Measurements from ENCODE around the gene RNF212. TPM values are rescaled to one million over a fixed set of nuclear protein-coding genes. Genes with fewer than 3 reads are reported as not detected.

RNF212 gene
- total RNA-seq, 1 donor from 2014 or later: 6.9 TPM

DNA sequence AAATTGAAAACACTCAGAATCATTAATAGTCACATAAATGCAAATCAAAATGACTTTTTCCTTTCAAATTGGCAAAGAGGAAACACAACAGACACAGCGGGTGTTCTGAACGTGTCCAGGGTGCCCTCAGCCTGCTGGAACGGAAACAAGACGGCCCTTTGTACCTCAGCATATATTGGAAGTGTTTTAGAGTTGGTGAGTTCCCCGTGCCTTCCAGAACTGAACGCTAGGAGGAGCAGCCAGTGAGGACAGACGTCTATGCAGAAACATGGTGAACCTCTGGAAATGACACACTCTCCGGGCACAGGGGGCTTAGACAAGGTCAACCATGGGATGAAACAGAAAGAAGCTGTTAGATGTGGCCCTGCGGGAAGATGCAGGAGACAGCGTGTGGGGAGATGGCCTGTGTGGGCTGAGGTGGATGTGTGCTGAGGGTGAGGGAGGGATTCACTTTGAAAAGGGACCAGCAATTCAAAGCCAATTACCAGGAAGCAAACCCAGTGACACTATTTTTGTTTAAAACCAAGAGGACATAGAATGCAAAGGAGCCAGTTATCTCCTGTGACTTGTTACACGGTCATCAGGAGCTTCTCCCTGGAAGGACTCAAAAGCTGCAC is 40.4 kb downstream of the RNF212 start:
- DNase-seq (peak; percentile 62), ATAC-seq (peak; percentile 86)
- Histone ChIP-seq H3K4me1 (no peaks in the 10 kb centered on the region), H3K36me3 (no peaks in the 10 kb centered on the region), H3K27me3 (no peaks in the 10 kb centered on the region), H3K27ac (no peak overlapping the region), H3K4me3 (no peak overlapping the region), H3K9me3 (no peaks in the 10 kb centered on the region)
- TF ChIP-seq, protein P1, sequence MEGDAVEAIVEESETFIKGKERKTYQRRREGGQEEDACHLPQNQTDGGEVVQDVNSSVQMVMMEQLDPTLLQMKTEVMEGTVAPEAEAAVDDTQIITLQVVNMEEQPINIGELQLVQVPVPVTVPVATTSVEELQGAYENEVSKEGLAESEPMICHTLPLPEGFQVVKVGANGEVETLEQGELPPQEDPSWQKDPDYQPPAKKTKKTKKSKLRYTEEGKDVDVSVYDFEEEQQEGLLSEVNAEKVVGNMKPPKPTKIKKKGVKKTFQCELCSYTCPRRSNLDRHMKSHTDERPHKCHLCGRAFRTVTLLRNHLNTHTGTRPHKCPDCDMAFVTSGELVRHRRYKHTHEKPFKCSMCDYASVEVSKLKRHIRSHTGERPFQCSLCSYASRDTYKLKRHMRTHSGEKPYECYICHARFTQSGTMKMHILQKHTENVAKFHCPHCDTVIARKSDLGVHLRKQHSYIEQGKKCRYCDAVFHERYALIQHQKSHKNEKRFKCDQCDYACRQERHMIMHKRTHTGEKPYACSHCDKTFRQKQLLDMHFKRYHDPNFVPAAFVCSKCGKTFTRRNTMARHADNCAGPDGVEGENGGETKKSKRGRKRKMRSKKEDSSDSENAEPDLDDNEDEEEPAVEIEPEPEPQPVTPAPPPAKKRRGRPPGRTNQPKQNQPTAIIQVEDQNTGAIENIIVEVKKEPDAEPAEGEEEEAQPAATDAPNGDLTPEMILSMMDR (IDR thresholded peaks at IDR 0.05): peak; percentile 69
- intact Hi-C loops (cut with DNase I): no loop called here

DNA sequence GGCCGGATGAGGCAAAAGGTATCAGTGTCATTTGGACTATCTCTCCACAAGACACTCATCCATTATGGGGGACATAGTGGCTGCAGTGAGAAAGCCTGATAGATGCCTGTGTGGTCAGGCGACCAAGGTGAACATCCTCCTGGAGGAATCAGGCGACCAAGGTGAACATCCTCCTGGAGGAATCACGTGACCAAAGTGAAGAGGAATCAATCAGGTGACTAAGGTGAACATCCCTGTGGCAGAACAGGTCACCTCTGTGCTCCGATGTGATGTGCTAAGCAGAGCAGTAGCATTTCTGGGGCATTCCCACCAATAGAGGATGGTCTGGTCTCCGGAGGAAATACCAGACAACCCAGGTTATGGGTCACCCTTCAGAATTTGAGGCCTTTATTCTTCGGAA is 44.0 kb downstream of the RNF212 start:
- Histone ChIP-seq H3K36me3 (no peaks in the 10 kb centered on the region), H3K9me3 (no peaks in the 10 kb centered on the region), H3K27me3 (no peaks in the 10 kb centered on the region), H3K4me1 (no peaks in the 10 kb centered on the region), H3K4me3 (no peak overlapping the region), H3K27ac (no peak overlapping the region)
- TF ChIP-seq, protein P1 (IDR thresholded peaks at IDR 0.05): no peak
- intact Hi-C loops (cut with DNase I): no loop called here
- DNase-seq (no peak), ATAC-seq (peak; percentile 45)

DNA sequence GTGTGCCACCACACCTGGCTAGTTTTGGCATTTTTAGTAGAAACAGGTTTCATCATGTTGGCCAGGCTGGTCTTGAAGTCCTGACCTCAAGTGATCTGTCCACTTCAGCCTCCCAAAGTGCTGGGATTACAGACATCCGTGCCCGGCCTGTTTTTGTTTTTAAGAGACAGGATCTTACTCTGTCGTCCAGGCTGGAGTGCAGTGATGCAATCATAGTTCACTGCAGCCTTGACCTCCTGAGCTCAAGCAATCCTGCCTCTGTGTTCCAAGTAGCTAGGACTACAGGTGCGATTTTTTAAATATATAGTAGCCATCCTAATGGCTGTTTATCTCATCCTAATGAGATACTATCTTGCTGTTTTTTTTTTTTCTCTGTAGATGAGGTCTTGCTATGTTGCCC is 47.6 kb downstream of the RNF212 start:
- ATAC-seq: no peak

DNA sequence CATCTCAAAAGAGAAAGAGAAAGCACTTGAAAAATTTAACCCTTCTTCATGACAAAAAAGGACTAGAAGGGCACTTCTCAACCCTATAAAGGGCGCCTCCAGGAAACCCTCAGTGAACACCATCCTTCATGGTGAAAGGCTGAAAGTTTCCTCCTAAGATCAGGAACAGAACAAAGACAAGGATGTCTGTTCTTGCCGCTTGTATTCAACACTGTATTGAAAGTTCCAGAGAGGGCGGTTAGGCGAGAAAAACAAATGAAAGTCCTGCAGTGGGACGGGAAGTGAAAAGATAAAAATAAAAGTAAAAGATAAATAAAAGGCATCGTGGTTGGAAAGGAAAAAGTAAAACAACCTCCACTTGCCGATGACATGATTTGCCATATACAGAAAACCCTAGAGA is 50.9 kb downstream of the RNF212 start:
- no peaks in the 10 kb centered on the region for H3K36me3 ChIP-seq
- H3K4me3 ChIP-seq: no peak overlapping the region
- no peaks in the 10 kb centered on the region for H3K4me1 ChIP-seq
- peaks cover 12% of the 10 kb centered on the region for H3K27me3 ChIP-seq
- no peak overlapping the region for H3K27ac ChIP-seq
- no peaks in the 10 kb centered on the region for H3K9me3 ChIP-seq
- TF ChIP-seq, protein P1 (IDR thresholded peaks at IDR 0.05): no peak
- ATAC-seq (no peak), DNase-seq (no peak)
- intact Hi-C loops (cut with DNase I): no loop called here

More for the DNA sequence above, 47.6 kb downstream of the RNF212 start:
- intact Hi-C loops (cut with DNase I): no loop called here
- Histone ChIP-seq H3K36me3 (no peaks in the 10 kb centered on the region), H3K9me3 (no peaks in the 10 kb centered on the region), H3K27ac (no peak overlapping the region), H3K27me3 (peaks cover 5% of the 10 kb centered on the region), H3K4me3 (no peak overlapping the region), H3K4me1 (no peaks in the 10 kb centered on the region)
- TF ChIP-seq, protein P1 (IDR thresholded peaks at IDR 0.05): no peak
- no peak for DNase-seq

DNA sequence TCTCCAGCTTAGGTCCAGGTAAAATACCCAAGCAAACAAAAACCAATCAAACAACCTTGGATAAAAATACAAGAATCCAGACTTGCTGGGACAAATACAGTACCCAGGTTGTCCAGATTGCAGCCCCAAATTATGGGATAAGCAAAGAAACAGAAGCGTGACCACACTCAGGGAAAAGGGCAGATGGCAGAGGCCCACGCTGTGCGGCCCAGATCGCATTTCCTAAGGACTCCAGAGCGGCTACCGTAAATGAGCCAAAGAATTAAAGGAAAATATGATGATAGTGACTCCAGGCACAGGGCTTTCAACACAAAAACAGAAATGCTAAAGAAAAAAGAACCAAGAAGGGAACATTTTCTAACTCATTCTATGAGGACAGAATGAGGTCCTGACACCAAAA is 51.6 kb downstream of the RNF212 start:
- intact Hi-C loops (cut with DNase I): no loop called here
- no peak overlapping the region for H3K27ac ChIP-seq
- ATAC-seq (no peak), DNase-seq (no peak)
- TF ChIP-seq, protein P1 (IDR thresholded peaks at IDR 0.05): no peak
- H3K9me3 ChIP-seq: no peaks in the 10 kb centered on the region
- no peaks in the 10 kb centered on the region for H3K36me3 ChIP-seq
- H3K4me3 ChIP-seq: no peak overlapping the region
- H3K27me3 ChIP-seq: peaks cover 16% of the 10 kb centered on the region
- no peaks in the 10 kb centered on the region for H3K4me1 ChIP-seq

All from upper lobe of right lung (tissue), 1 donor.